ENCODE data around the gene NPIPB6.
"Not testable (repeated sequence)": the region's sequence is repeated elsewhere in the genome, so short reads cannot be mapped to it uniquely, and the experiment has no call there.

GRCh38 chr16:28330981-28331380, 32.3 kb downstream of the NPIPB6 start:
- not testable (repeated sequence) for TF ChIP-seq CTCF (IDR thresholded peaks at IDR 0.05; ENCODE audit: low read depth, low read length, missing input control); JUND (IDR thresholded peaks at IDR 0.05); REST (IDR thresholded peaks at IDR 0.05); YY1 (IDR thresholded peaks at IDR 0.05); TAF1 (conservative IDR thresholded peaks at IDR 0.05); FOXA1 (IDR thresholded peaks at IDR 0.05); MAX (IDR thresholded peaks at IDR 0.05); ATF3 (IDR thresholded peaks at IDR 0.05); RAD21 (IDR thresholded peaks at IDR 0.05); GABPA (IDR thresholded peaks at IDR 0.05 in 1 of 2, conservative IDR thresholded peaks at IDR 0.05 in 1 of 2)

Measured in liver (tissue), 3 donors.